Astrocyte of the cerebellum (primary cell): Measurements from ENCODE around the gene THAP9.
"Not testable (repeated sequence)": the region's sequence is repeated elsewhere in the genome, so short reads cannot be mapped to it uniquely, and the experiment has no call there.

ENCODE experiments used
- DNase-seq: peaks from one replicate; pipeline ENCODE4 v3.0.0-alpha.2; 2011; ENCODE audit warnings: low read depth
- H3K4me3 ChIP-seq: 2 replicates; pipeline ENCODE4 v1.5.1; 2011; ENCODE audit warnings: mild to moderate bottlenecking, low read depth, low read length, moderate library complexity
- in situ Hi-C: cut with HindIII; loops from 2 replicates; pipeline ENCODE4 v1.10.0; 2017; ENCODE audit warnings: low sequenced_read_pairs
- TF ChIP-seq, protein P1 (sequence below): IDR thresholded peaks from 2 replicates; pipeline ENCODE4 v1.5.1; 2012; ENCODE audit warnings: low read length, low read depth, moderate library complexity, mild to moderate bottlenecking; ENCODE audit errors: missing control alignments

Gene THAP9, protein sequence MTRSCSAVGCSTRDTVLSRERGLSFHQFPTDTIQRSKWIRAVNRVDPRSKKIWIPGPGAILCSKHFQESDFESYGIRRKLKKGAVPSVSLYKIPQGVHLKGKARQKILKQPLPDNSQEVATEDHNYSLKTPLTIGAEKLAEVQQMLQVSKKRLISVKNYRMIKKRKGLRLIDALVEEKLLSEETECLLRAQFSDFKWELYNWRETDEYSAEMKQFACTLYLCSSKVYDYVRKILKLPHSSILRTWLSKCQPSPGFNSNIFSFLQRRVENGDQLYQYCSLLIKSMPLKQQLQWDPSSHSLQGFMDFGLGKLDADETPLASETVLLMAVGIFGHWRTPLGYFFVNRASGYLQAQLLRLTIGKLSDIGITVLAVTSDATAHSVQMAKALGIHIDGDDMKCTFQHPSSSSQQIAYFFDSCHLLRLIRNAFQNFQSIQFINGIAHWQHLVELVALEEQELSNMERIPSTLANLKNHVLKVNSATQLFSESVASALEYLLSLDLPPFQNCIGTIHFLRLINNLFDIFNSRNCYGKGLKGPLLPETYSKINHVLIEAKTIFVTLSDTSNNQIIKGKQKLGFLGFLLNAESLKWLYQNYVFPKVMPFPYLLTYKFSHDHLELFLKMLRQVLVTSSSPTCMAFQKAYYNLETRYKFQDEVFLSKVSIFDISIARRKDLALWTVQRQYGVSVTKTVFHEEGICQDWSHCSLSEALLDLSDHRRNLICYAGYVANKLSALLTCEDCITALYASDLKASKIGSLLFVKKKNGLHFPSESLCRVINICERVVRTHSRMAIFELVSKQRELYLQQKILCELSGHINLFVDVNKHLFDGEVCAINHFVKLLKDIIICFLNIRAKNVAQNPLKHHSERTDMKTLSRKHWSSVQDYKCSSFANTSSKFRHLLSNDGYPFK

DNA sequence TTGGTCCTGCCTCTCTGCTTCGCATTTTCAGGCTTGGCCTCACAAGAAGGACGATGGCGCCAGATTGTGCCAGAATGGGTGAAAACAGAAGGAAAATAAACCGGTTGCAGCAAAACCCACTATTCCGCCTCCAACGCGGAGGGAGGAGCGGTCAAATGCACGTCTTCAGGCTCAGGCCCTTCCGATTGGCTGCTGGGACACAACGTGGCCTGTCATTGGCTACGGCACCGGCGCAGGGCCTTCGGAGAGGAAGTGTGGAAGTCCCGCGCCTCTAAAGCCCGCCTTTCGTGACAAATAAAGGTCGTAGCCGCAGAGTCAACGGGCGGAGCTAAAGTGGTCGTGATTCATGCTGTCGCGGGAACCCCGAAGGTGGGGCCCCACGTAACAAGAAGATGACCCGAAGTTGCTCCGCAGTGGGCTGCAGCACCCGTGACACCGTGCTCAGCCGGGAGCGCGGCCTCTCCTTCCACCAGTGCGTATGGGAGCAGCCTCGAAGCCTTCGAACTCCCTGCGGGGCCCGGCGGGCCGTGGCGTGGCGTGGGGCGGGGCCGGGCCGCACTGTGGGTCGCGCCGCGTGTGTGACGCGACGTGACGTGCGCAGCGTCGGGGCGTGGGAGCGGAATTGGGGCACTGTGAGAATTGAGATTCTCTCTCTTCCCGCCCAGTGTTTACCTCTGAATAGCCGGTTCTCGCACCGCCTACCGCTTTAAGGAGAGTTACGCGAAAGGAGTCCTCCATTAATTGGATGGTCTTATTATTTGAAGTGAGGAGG lies at the start of gene THAP9:
Gene THAP9, plus strand, starts transcription at position 325 of the 772 bp plus-strand sequence. Its CDS starts 68 bp downstream, at position 393.
- TF ChIP-seq, protein P1, sequence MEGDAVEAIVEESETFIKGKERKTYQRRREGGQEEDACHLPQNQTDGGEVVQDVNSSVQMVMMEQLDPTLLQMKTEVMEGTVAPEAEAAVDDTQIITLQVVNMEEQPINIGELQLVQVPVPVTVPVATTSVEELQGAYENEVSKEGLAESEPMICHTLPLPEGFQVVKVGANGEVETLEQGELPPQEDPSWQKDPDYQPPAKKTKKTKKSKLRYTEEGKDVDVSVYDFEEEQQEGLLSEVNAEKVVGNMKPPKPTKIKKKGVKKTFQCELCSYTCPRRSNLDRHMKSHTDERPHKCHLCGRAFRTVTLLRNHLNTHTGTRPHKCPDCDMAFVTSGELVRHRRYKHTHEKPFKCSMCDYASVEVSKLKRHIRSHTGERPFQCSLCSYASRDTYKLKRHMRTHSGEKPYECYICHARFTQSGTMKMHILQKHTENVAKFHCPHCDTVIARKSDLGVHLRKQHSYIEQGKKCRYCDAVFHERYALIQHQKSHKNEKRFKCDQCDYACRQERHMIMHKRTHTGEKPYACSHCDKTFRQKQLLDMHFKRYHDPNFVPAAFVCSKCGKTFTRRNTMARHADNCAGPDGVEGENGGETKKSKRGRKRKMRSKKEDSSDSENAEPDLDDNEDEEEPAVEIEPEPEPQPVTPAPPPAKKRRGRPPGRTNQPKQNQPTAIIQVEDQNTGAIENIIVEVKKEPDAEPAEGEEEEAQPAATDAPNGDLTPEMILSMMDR: no peak
- peak within 1 kb of the TSS; percentile 72 for H3K4me3 ChIP-seq
- peak; percentile 99 for DNase-seq
- in situ Hi-C loops: loop anchor here (5.0 kb wide), 1 partner anchor 107 kb away; no protein-coding TSS in a partner anchor

DNA sequence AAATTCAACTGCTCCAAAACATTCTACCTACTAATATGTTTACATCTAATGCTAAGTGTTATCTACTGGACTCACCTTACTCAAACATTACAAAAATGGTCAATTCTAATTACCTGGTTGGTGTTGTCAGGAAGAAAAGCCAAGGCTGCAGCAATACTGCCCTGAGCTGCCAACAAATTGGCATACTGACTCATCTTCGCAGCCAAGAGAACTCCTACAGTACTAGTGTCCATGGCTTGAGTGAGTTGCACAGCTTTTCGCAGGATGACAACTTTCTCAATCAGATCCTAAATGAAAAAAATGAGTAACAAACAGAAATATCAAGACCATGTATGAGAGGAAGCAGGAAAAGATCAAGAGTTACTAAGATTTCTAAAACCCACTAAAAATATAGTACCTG lies 49.2 kb upstream of the THAP9 start:
- H3K4me3 ChIP-seq: no peak overlapping the region
- DNase-seq: no peak
- TF ChIP-seq, protein P1: no peak
- in situ Hi-C loops: no loop called here

DNA sequence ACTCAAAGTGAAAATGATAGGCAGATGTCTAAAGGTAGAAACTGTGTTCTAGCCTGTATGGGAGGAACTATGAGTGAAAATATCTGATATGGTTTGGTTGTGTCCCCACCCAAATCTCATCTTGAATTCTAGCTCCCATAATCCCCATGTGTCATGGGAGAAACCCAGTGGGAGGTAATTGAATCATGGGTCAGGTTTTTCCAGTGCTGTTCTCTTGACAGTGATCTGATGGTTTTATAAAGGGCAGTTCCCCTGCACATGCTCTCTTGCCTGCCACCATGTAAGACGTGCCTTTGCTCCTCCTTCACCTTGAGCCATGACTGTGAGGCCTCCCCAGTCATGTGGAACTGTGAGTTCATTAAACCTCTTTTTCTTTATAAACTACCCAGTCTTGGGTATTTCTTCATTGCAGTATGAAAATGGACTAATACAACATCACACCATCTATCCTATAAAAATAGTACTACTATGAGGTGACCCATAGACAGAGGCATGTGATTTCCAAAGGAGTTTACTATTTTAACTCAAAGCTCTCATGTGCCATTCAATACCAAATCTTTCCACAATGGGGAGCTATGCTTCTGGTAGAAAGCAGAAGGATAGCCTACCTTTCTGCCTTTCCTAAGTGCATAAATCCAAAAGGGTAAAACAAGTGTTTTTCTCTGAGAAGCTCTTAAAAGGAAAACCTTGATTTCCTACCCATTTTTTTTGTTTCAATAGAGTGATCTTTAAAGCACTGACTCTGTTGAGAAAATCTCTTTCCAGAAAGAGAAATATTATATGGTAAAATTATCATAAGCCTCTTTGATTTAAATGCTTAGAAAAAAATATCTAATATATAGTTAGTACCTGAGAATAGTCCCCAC lies 48.4 kb upstream of the THAP9 start:
- in situ Hi-C loops: no loop called here
- TF ChIP-seq, protein P1: peak; percentile 41
- peak; percentile 11 for DNase-seq
- H3K4me3 ChIP-seq: no peak overlapping the region

DNA sequence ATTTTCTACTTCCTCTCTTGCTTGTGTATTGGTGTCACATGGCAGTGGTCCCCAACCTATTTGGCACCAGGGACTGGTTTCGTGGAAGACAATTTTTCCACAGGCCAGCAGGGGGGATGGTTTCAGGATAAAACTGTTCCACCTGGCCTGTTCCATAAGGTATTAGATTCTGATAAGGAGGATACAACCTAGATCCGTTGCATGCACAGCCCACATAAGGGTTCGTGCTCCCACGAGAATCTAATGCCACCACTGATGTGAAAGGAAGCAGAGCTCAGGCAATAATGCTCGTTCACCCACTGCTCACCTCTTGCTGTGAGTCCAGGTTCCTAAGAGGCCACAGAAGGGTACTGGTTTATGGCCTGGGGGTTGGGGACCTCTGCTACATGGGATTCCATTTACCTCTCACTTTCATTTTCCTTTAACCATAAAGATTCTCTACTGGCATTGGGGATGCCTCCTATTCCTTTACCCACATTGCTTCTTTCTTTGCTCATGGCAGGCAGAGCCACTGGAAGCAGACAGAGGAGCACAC lies 47.7 kb upstream of the THAP9 start:
- no peak for DNase-seq
- in situ Hi-C loops: no loop called here
- TF ChIP-seq, protein P1: no peak
- no peak overlapping the region for H3K4me3 ChIP-seq

DNA sequence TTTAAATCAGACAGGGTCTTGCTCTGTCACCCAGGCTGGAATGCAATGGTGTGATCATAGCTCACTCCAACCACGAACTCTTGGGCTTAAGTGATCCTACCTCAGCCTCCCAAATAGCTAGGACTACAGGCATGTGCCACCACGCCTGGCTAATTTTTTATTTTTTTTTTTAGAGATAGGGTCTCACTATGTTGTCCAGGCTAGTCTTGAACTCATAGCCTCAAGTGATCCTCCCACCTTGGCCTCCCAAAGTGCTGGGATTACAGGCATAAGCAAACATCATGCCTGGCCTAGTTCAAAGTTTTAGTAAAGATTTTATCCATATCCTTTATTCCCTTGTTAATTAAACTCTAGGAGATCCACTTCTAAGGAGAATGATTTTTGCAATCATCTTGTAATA lies 40.0 kb upstream of the THAP9 start:
- in situ Hi-C loops, DNase-seq, H3K4me3 ChIP-seq: not testable (repeated sequence)

DNA sequence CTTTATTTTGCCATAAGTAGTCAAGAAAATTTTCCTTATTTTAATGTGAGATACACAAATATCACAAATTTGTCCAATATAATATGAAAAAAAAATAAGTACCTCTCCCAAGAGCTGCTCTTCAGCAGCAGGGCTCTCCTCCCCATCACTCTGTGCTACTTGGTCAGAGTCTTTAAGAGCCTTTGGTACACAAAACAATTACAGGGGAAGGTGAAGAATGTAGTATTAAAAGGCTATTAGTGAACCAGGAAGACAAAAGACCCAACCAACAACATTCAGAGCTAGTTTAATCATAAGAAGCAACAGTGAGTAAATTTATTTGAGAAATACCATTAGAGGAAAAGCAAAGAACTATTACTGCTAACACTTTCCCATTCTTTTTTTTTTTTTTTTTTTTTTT lies 39.0 kb upstream of the THAP9 start:
- DNase-seq: no peak
- TF ChIP-seq, protein P1: no peak
- in situ Hi-C loops: no loop called here
- H3K4me3 ChIP-seq: no peak overlapping the region
